Measurements from ENCODE around the gene INVS.

DNA sequence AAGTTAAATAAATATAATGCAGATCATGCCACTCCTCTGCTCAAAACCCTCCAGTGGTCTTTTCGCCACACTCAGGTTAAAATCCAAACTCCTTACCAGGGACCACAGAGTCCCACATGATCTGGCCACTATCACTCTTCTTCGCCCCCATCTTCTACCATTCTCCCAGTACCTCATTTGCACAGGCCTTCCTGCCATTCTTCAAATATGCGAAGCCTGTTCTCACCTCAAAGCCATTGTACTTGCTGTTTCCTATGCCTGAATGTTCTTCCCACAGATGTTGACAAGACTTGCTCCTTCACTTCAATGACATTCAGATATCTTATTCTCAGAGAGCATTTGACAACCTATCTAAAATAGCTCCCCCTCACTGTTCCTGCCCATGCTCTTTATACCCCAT lies 242.8 kb downstream of the INVS start:
- TF ChIP-seq, protein P1, sequence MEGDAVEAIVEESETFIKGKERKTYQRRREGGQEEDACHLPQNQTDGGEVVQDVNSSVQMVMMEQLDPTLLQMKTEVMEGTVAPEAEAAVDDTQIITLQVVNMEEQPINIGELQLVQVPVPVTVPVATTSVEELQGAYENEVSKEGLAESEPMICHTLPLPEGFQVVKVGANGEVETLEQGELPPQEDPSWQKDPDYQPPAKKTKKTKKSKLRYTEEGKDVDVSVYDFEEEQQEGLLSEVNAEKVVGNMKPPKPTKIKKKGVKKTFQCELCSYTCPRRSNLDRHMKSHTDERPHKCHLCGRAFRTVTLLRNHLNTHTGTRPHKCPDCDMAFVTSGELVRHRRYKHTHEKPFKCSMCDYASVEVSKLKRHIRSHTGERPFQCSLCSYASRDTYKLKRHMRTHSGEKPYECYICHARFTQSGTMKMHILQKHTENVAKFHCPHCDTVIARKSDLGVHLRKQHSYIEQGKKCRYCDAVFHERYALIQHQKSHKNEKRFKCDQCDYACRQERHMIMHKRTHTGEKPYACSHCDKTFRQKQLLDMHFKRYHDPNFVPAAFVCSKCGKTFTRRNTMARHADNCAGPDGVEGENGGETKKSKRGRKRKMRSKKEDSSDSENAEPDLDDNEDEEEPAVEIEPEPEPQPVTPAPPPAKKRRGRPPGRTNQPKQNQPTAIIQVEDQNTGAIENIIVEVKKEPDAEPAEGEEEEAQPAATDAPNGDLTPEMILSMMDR (IDR thresholded peaks at IDR 0.05; ENCODE audit: borderline replicate concordance, extremely low read depth, low read length, poor library complexity, severe bottlenecking): no peak
- no peak for TF ChIP-seq EZH2 (IDR thresholded peaks at IDR 0.05; ENCODE audit: borderline replicate concordance, low read depth, low read length, severe bottlenecking)
